Tibial nerve (tissue), 4 donors: Measurements from ENCODE around the gene ALOX5AP.

Source experiments
- CTCF ChIP-seq, 5 experiments: fragments of 200-600 bp in 3 of 5; fragments of 450-650 bp in 2 of 5; sonication (generic) in 3 of 5; IDR thresholded peaks; one replicate each; pipeline ENCODE4 v1.5.1; 2016 to 2019; ENCODE audit warnings: antibody characterized with exemption in 5 of 5, mild to moderate bottlenecking in 3 of 5, moderate library complexity in 2 of 5
- EP300 ChIP-seq, 2 donors: sonication (generic); formaldehyde crosslinking; IDR thresholded peaks; one replicate each; pipeline ENCODE4 v1.6.1; 2017; ENCODE audit warnings: antibody characterized with exemption in 2 of 2, mild to moderate bottlenecking in 1 of 2

GRCh38 chr13:30692113-30692512 is 43.2 kb upstream of the ALOX5AP start:
- TF ChIP-seq CTCF (IDR thresholded peaks at IDR 0.05) (no peak), EP300 (IDR thresholded peaks at IDR 0.05) (no peak)
